ENCODE measurements around the gene AIP. TPM values are rescaled to one million over a fixed set of nuclear protein-coding genes. Genes with fewer than 3 reads are reported as not detected.

AIP gene
- total RNA-seq, 2 donors from 2014 or later: 172 to 184 TPM

GRCh38 chr11:67486481-67487195 lies 3.8 kb downstream of the AIP start:
- DNase-seq (peak; percentile 78 to 82), ATAC-seq (replicated peaks in 1 of 2) (peak; percentile 7 to 9)
- H3K27me3 Mint-ChIP-seq (ENCODE audit: low read depth): no peaks in the 10 kb centered on the region
- H3K4me3 Mint-ChIP-seq: peak overlapping the region; percentile 87 to 96
- H3K36me3 Mint-ChIP-seq (ENCODE audit: insufficient read depth in 2 of 2): peaks cover 8 to 19% of the 10 kb centered on the region in 2 donors
- H3K27ac Mint-ChIP-seq: peak overlapping the region; percentile 79
- peaks cover 1 to 2% of the 10 kb centered on the region in 2 donors for H3K9me3 Mint-ChIP-seq
- peaks cover 74% of the 10 kb centered on the region for H3K4me1 Mint-ChIP-seq (ENCODE audit: low read depth)

- no peaks in the 10 kb centered on the region for H3K27me3 Mint-ChIP-seq (ENCODE audit: low read depth)
- H3K4me1 Mint-ChIP-seq (ENCODE audit: low read depth): peaks cover 52% of the 10 kb centered on the region
- DNase-seq (no peak), ATAC-seq (replicated peaks in 1 of 2) (no peak)
- H3K27ac Mint-ChIP-seq: peak overlapping the region; percentile 91
- peaks cover 1 to 2% of the 10 kb centered on the region in 2 donors for H3K9me3 Mint-ChIP-seq
- H3K36me3 Mint-ChIP-seq (ENCODE audit: insufficient read depth in 2 of 2): peaks cover 8 to 19% of the 10 kb centered on the region in 2 donors
- peak overlapping the region; percentile 58 to 63 for H3K4me3 Mint-ChIP-seq
These were observed 6.5 kb downstream of the AIP start for GRCh38 chr11:67489203-67489884.

- peak overlapping the region; percentile 91 for H3K27ac Mint-ChIP-seq
- peaks cover 1 to 2% of the 10 kb centered on the region in 2 donors for H3K9me3 Mint-ChIP-seq
- peak overlapping the region; percentile 58 to 63 for H3K4me3 Mint-ChIP-seq
- peaks cover 6 to 15% of the 10 kb centered on the region in 2 donors for H3K36me3 Mint-ChIP-seq (ENCODE audit: insufficient read depth in 2 of 2)
- H3K4me1 Mint-ChIP-seq (ENCODE audit: low read depth): peaks cover 44% of the 10 kb centered on the region
- ATAC-seq (replicated peaks in 1 of 2) (no peak), DNase-seq (no peak)
- no peaks in the 10 kb centered on the region for H3K27me3 Mint-ChIP-seq (ENCODE audit: low read depth)
These were observed 7.3 kb downstream of the AIP start for GRCh38 chr11:67489885-67490726.

- peak overlapping the region; percentile 66 for H3K27ac Mint-ChIP-seq
- no peak for ATAC-seq (replicated peaks in 1 of 2)
- peaks cover 6 to 15% of the 10 kb centered on the region in 2 donors for H3K36me3 Mint-ChIP-seq (ENCODE audit: insufficient read depth in 2 of 2)
These were observed 7.9 kb downstream of the AIP start for GRCh38 chr11:67490727-67491065.

GRCh38 chr11:67491276-67492068 lies 8.6 kb downstream of the AIP start:
- H3K36me3 Mint-ChIP-seq (ENCODE audit: insufficient read depth in 2 of 2): peaks cover 6 to 18% of the 10 kb centered on the region in 2 donors
- H3K4me3 Mint-ChIP-seq: no peak overlapping the region

More at GRCh38 chr11:67490727-67491065, 7.9 kb downstream of the AIP start:
- peaks cover 39% of the 10 kb centered on the region for H3K4me1 Mint-ChIP-seq (ENCODE audit: low read depth)
- no peaks in the 10 kb centered on the region for H3K27me3 Mint-ChIP-seq (ENCODE audit: low read depth)
- peaks cover 1 to 2% of the 10 kb centered on the region in 2 donors for H3K9me3 Mint-ChIP-seq
- DNase-seq: no peak
- no peak overlapping the region for H3K4me3 Mint-ChIP-seq

GRCh38 chr11:67492069-67492727 lies 9.4 kb downstream of the AIP start:
- no peaks in the 10 kb centered on the region for H3K27me3 Mint-ChIP-seq (ENCODE audit: low read depth)
- ATAC-seq (replicated peaks in 1 of 2): no peak
- peaks cover 24% of the 10 kb centered on the region for H3K4me1 Mint-ChIP-seq (ENCODE audit: low read depth)
- peaks cover 1 to 2% of the 10 kb centered on the region in 2 donors for H3K9me3 Mint-ChIP-seq
- DNase-seq: no peak
- no peak overlapping the region for H3K4me3 Mint-ChIP-seq
- no peak overlapping the region for H3K27ac Mint-ChIP-seq
- H3K36me3 Mint-ChIP-seq (ENCODE audit: insufficient read depth in 2 of 2): peaks cover 6 to 18% of the 10 kb centered on the region in 2 donors

More at GRCh38 chr11:67491276-67492068, 8.6 kb downstream of the AIP start:
- no peaks in the 10 kb centered on the region for H3K27me3 Mint-ChIP-seq (ENCODE audit: low read depth)
- peaks cover 31% of the 10 kb centered on the region for H3K4me1 Mint-ChIP-seq (ENCODE audit: low read depth)
- ATAC-seq (replicated peaks in 1 of 2): no peak
- H3K27ac Mint-ChIP-seq: peak overlapping the region; percentile 66
- peaks cover 1 to 2% of the 10 kb centered on the region in 2 donors for H3K9me3 Mint-ChIP-seq
- DNase-seq: no peak

- Mint-ChIP-seq H3K9me3 (no peaks in the 10 kb centered on the region), H3K27me3 (ENCODE audit: low read depth) (no peaks in the 10 kb centered on the region), H3K4me3 (no peak overlapping the region), H3K36me3 (ENCODE audit: insufficient read depth in 2 of 2) (peaks cover 4 to 11% of the 10 kb centered on the region in 2 donors), H3K4me1 (ENCODE audit: low read depth) (peaks cover 16% of the 10 kb centered on the region), H3K27ac (no peak overlapping the region)
- ATAC-seq (replicated peaks in 1 of 2): no peak
- no peak for DNase-seq
These were observed 10.1 kb downstream of the AIP start for GRCh38 chr11:67492801-67493547.

GRCh38 chr11:67493548-67494370 lies 10.9 kb downstream of the AIP start:
- no peaks in the 10 kb centered on the region for H3K9me3 Mint-ChIP-seq
- H3K27me3 Mint-ChIP-seq (ENCODE audit: low read depth): no peaks in the 10 kb centered on the region
- peaks cover 6 to 11% of the 10 kb centered on the region in 2 donors for H3K36me3 Mint-ChIP-seq (ENCODE audit: insufficient read depth in 2 of 2)
- H3K27ac Mint-ChIP-seq: no peak overlapping the region
- DNase-seq (no peak), ATAC-seq (replicated peaks in 1 of 2) (no peak)
- H3K4me3 Mint-ChIP-seq: no peak overlapping the region
- H3K4me1 Mint-ChIP-seq (ENCODE audit: low read depth): peaks cover 9% of the 10 kb centered on the region

- ATAC-seq (replicated peaks in 1 of 2) (no peak), DNase-seq (no peak)
- Mint-ChIP-seq H3K4me1 (ENCODE audit: low read depth) (peaks cover 3% of the 10 kb centered on the region), H3K4me3 (no peak overlapping the region), H3K36me3 (ENCODE audit: insufficient read depth in 2 of 2) (peaks cover 7 to 9% of the 10 kb centered on the region in 2 donors), H3K9me3 (peaks cover 0 to 2% of the 10 kb centered on the region in 2 donors), H3K27me3 (ENCODE audit: low read depth) (no peaks in the 10 kb centered on the region), H3K27ac (no peak overlapping the region)
These were observed 11.8 kb downstream of the AIP start for GRCh38 chr11:67494371-67495233.

- no peaks in the 10 kb centered on the region for H3K27me3 Mint-ChIP-seq (ENCODE audit: low read depth)
- H3K4me1 Mint-ChIP-seq (ENCODE audit: low read depth): peaks cover under 1% of the 10 kb centered on the region
- ATAC-seq (replicated peaks in 1 of 2) (no peak), DNase-seq (no peak)
- no peak overlapping the region for H3K27ac Mint-ChIP-seq
- H3K4me3 Mint-ChIP-seq: no peak overlapping the region
- H3K36me3 Mint-ChIP-seq (ENCODE audit: insufficient read depth in 2 of 2): peaks cover 5 to 6% of the 10 kb centered on the region in 2 donors
- H3K9me3 Mint-ChIP-seq: peaks cover 0 to 2% of the 10 kb centered on the region in 2 donors
These were observed 12.6 kb downstream of the AIP start for GRCh38 chr11:67495234-67496005.
